HG03045 (cell line): ENCODE results near the gene ENTREP3.
"Not testable (repeated sequence)": the region's sequence is repeated elsewhere in the genome, so short reads cannot be mapped to it uniquely, and the experiment has no call there.

Experiments used
- ATAC-seq: cut with Tn5 transposase; IDR thresholded peaks from one replicate; pipeline ENCODE4 v1.9.1; 2021; ENCODE audit warnings: mild to moderate bottlenecking, moderate library complexity; ENCODE audit not compliant: unreplicated experiment

ENTREP3 gene

DNA sequence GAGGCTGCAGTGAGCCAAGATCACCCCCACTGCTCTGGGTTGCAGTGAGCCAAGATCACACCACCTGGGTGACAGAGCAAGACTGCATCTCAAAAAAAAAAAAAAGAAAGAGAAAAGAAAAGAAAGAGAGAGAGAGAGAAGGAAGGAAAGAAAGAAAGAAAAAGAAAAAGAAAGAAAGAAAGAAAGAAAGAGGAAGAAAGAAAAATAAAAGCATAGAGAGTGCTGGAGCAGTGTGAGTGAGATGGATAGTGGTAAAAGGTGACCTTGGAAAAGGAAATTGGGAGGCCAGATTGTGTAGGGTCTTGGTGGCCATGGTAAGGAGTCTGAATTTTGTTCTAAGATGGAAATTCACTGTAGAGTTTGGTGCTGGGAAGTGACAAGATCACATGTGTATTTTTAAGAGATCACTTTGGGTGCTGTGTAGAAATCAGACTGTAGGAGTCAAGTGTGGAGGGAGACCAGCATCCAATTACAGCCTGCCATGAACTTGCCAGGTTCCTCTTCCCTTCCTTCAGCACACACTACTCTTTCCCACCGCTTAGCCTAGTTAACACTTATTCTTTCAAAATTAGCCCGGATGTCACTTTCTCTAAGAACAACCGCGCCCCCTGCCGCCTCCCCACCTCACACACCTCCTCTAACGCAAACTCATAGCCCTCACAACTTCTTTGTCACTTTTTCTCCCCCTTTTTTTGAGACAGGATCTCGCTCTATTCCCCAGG, 28.9 kb downstream of the ENTREP3 start:
- ATAC-seq: no peak

DNA sequence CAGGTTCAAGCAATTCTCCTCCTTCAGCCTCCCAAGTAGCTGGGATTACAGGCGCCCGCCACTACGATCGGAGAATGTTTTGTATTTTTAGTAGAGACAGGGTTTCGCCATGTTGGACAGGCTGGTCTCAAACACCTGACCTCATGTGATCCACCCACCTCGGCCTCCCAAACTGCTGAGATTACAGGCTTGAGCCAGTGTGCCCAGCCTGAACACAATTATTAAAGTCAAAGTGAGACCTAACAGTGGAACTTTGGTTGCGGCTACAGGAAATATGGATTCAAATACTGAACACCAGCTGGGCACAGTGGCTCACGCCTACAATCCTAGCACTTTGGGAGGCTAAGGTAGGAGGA, 29.9 kb downstream of the ENTREP3 start:
- ATAC-seq: not testable (repeated sequence)

DNA sequence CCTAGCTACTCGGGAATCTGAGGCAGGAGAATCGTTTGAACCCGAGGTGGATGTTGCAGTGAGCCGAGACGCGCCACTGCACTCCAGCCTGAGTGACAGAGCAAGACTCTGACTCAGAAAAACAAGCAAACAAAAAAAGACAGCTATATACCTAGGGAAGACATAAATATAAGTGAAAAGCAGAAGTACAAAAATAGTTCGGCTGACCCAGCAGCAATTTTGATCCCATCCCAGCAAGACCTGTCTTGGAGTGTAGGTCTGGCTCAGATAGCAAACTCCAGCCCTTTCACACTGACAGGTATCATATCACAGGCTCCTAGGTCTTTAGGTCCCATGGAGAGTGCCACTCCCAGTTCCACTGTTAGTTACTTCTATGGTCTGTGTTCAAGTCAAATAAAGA, 32.2 kb downstream of the ENTREP3 start:
- no peak for ATAC-seq

DNA sequence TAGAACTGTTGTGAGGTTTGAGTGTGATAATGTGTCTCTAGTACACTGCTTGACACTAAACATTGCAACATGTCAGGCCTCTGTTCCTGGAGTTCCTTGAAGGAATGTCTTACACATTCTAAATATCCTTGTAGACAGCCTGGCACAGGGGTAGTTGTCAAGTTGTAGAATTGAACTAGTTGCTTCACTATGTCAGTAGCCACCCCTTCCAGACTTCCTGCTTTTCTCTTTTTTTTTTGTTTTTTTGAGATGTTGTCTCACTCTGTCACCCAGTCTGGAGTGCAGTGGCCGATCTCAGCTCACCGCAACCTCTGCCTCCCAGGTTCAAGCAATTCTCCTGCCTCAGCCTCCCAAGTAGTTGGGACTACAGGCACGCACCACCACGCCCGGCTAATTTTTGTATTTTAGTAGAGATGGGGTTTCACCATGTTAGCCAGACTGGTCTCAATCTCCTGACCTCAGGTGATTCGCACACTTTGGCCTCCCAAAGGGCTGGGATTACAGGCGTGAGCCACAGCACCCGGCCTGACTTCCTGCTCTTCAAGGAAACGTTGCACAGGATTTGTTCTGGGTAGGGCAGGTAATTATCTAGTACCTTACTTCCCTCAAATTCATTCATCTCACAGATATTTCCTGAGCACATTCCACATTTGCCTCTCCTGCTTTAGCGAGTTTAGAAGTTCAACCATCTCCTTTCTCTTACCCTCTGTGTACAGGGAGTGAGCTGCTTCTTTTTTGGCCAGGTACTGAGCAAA, 34.9 kb downstream of the ENTREP3 start:
- not testable (repeated sequence) for ATAC-seq

DNA sequence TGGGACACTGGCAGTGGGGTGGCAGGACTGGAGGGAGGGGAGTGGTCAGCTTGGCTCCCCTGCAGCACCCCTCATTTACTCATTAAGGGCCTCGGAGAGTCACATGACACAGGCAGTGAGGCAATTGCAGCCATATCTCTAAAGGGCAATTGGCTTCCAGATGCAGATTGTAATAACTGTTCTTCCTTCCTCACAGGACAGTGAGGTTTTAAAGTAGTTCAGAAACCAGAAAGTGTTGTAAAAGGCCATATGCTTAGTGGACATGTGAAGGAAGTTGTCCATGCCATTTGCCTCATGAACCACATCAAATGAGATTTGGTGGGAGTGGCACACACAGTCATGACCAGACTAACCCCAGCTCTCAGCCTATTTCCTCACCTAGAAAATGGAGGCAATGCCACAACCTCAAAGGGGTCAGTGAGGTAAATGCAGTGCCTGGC, 35.7 kb downstream of the ENTREP3 start:
- no peak for ATAC-seq

DNA sequence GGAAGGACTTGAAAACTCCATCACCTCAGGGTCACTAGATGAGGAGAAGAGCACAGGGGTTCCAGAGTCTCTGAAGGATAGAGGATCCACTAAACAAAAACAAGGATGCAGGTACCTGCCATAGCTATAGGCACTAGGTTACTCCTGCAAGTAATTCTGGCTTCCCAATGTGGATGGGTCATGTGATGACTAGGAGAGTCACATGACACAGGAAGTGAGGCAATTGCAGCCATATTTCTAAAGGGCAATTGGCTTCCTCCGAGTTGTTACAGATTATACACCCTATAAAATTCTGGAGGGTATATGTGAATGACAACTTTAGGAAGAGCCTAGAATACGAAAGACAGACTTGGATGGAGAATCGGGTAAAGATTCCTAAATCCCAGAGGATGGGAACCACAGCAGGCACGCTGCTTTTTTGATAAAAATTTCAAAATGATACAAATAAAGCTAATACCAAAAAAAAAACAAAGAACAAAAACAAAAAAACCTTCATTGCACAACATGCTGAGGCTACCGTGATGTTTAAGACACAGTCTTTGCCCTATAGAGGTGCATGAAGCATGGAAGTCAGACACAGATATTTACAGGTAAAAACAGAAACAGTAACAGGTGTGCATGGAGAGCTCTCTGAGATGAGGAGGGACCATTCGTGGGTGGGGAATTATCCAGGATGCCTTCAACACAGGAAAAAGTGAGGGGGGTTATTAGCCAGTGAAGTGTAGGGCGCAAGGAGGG, 36.3 kb downstream of the ENTREP3 start:
- no peak for ATAC-seq

- not testable (repeated sequence) for ATAC-seq
Observed at GRCh38 chr1:155214702-155215101, 40.6 kb downstream of the ENTREP3 start.

GRCh38 chr1:155212051-155212440, 43.2 kb downstream of the ENTREP3 start:
- not testable (repeated sequence) for ATAC-seq

DNA sequence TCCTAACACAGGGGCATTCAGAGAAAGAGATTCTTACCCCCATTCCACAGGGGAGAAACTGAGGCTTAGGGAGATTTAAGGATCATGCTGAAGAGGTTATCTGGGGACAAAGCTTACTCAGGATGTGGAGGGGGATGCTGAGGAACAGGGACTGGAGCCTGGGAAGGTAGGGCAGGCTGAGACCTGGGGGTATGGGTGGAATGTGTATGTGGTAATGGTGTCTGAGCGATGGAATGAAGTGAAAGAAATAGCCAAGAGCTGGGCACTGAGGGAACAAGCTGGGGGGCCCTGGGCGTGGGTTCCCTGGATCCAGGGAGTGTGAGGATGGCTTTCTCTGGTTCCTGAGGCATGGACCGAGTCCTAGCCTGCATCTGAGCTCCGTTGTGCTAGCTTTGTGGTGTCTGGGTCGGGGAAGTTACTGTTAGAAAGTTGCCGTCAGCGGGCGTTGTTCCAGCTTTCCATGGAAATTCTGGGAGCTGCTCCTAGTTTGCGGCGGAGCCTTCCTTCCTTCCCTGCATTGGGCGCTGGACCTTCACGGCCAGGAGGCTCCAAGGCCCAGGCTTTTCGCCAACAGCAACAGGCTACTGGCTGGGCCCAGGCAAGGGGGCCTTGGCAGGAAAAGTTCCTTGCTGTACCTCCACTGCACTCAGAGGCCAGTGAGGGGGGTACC, 43.8 kb downstream of the ENTREP3 start:
- ATAC-seq: not testable (repeated sequence)

GRCh38 chr1:155210314-155211104, 44.8 kb downstream of the ENTREP3 start:
- ATAC-seq: no peak

DNA sequence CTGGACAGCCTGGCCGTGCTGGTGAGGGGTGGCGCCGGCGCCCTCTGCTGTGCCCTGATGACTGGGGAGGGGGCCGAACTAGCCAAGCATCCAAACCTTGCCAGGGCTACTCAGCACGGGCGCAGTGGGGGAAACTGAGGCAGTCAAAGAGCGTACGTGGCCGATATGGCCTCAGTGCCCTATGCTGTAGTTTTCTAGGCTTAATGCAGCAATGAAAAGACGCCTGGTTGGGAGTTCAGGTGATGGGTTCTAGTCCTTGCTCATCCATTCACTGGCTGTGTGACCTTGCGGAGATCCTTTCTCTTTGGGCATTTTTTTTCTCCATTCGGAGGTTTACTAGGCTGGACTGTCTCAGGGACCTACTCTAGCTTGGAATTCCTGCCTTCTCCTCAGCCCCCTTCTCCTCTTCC, 46.0 kb downstream of the ENTREP3 start:
- no peak for ATAC-seq

GRCh38 chr1:155208541-155209311, 46.6 kb downstream of the ENTREP3 start, which contains the start of gene MTX1:
TSS of gene MTX1 (plus strand) at chr1:155208695. CDS start at chr1:155208805, 110 bp downstream.
- ATAC-seq: peak; percentile 67

- no peak for ATAC-seq
Observed at GRCh38 chr1:155207806-155208540, 47.3 kb downstream of the ENTREP3 start, which contains the start of gene THBS3. TSS of gene THBS3 (minus strand) at chr1:155207897. CDS start at chr1:155207876, 21 bp downstream.

DNA sequence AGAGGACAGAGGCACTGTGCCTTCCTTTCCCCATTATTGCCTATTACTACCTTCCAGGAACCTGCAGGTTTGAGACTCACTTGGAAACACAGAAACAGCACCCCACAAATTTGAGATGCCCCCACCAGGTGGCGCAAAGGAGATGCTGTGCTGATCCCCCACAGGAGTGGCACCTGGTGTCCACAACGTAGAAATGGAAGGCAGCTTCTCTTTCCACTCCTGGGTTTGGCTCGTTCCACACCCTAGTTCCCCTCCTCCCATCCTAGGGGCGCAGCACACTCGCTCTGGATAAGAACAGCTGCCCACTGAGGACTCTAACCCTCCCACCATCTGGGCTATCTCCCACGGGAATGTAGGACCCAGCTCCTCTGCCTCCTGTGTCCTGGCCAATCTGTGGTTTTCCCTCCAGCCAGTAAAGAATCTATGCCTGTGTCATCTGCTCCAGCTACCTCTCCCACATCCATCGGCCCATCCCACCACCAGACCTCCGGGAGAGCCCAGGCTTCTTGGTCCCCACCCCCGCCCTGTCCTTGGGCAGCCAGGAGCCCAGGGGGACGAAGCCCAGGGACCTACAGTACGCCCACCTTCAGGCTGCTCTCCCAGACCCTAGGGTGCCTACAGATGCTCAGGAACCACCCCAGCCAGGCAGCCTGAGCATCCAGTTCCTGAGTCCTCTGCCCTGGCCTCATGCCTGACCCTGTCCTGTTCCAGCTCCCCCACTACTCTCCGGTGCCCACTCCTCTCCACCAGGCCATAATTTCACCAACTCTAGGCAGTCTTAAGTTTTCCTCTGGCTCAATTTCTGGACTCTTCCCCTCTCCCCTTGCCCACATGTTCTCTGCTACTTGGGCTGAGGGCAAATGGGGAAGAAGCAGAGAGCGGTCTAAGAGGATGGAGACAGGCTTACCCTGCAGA, 48.1 kb downstream of the ENTREP3 start:
- ATAC-seq: no peak

- ATAC-seq: no peak
Observed at GRCh38 chr1:155205969-155206593, 49.2 kb downstream of the ENTREP3 start.

GRCh38 chr1:155205035-155205434, 50.2 kb downstream of the ENTREP3 start:
- ATAC-seq: no peak
